HCT116 (cell line): ENCODE results near the gene TBXA2R.

Source experiments
- CBX3 ChIP-seq: IDR thresholded peaks from 2 replicates; pipeline ENCODE4 v1.6.1; 2012; ENCODE audit warnings: low read depth
- CTCF ChIP-seq, 3 experiments: fragments of 200-600 bp in 1 of 3; sonication (generic) in 1 of 3; IDR thresholded peaks in 2 of 3; conservative IDR thresholded peaks in 1 of 3; 2 replicates each; pipeline ENCODE4 v1.5.1; 2012 to 2017; ENCODE audit warnings: low read depth in 2 of 3, low read length in 2 of 3, antibody characterized with exemption in 1 of 3, borderline replicate concordance in 1 of 3, control low read depth in 1 of 3, mild to moderate bottlenecking in 1 of 3, mixed read lengths in 1 of 3, mixed run types in 1 of 3, moderate library complexity in 1 of 3; ENCODE audit not compliant: insufficient read depth in 1 of 3
- EGR1 ChIP-seq: IDR thresholded peaks from 2 replicates; pipeline ENCODE4 v1.6.1; 2012; ENCODE audit warnings: low read depth
- EZH2 ChIP-seq: fragments of 200-600 bp; sonication (generic); IDR thresholded peaks from 2 replicates; pipeline ENCODE4 v1.6.1; 2017; ENCODE audit warnings: antibody characterized with exemption, mixed run types
- EZH2phosphoT487 ChIP-seq: fragments of 200-600 bp; IDR thresholded peaks from 2 replicates; pipeline ENCODE4 v1.6.1; 2018; ENCODE audit warnings: antibody characterized with exemption, borderline replicate concordance
- FOSL1 ChIP-seq: IDR thresholded peaks from 2 replicates; pipeline ENCODE4 v1.6.1; 2012; ENCODE audit warnings: low read depth
- JUND ChIP-seq: IDR thresholded peaks from 2 replicates; pipeline ENCODE4 v1.6.1; 2012
- POLR2AphosphoS5 ChIP-seq: IDR thresholded peaks from 2 replicates; pipeline ENCODE4 v1.6.1; 2011; ENCODE audit warnings: mild to moderate bottlenecking, low read depth, low read length, moderate library complexity
- RAD21 ChIP-seq: IDR thresholded peaks from 2 replicates; pipeline ENCODE4 v1.6.1; 2012; ENCODE audit warnings: low read depth, mild to moderate bottlenecking
- SIN3A ChIP-seq: IDR thresholded peaks from 2 replicates; pipeline ENCODE4 v1.6.1; 2012; ENCODE audit warnings: low read depth
- SP1 ChIP-seq: IDR thresholded peaks from 2 replicates; pipeline ENCODE4 v1.6.1; 2012; ENCODE audit warnings: low read depth
- TCF7L2 ChIP-seq: IDR thresholded peaks from 2 replicates; pipeline ENCODE4 v1.7.0; 2011; ENCODE audit warnings: borderline replicate concordance, inconsistent platforms; ENCODE audit not compliant: insufficient read depth, insufficient read length; ENCODE audit errors: extremely low read depth
- ZFX ChIP-seq: fragments of 450-650 bp; IDR thresholded peaks from 2 replicates; pipeline ENCODE4 v1.6.1; 2017
- TF ChIP-seq, protein P1 (sequence below): IDR thresholded peaks from 2 replicates; pipeline ENCODE4 v1.6.1; 2012; ENCODE audit warnings: low read depth

GRCh38 chr19:3572855-3573161 lies 33.9 kb downstream of the TBXA2R start, which contains the start of gene HMG20B:
- TF ChIP-seq EZH2 (no peak), CTCF (IDR thresholded peaks at IDR 0.05 in 2 of 3, conservative IDR thresholded peaks at IDR 0.05 in 1 of 3; ENCODE audit: borderline replicate concordance in 1 of 3, insufficient read depth in 1 of 3, low read depth in 2 of 3, low read length in 2 of 3) (no peak), SIN3A (no peak), CBX3 (no peak), RAD21 (no peak), TCF7L2 (no peak), SP1 (no peak), EZH2phosphoT487 (no peak), POLR2AphosphoS5 (peak; percentile 60; the same call in 1 of the 2 replicates), ZFX (no peak), JUND (no peak), EGR1 (no peak), FOSL1 (no peak)
- TF ChIP-seq, protein P1, sequence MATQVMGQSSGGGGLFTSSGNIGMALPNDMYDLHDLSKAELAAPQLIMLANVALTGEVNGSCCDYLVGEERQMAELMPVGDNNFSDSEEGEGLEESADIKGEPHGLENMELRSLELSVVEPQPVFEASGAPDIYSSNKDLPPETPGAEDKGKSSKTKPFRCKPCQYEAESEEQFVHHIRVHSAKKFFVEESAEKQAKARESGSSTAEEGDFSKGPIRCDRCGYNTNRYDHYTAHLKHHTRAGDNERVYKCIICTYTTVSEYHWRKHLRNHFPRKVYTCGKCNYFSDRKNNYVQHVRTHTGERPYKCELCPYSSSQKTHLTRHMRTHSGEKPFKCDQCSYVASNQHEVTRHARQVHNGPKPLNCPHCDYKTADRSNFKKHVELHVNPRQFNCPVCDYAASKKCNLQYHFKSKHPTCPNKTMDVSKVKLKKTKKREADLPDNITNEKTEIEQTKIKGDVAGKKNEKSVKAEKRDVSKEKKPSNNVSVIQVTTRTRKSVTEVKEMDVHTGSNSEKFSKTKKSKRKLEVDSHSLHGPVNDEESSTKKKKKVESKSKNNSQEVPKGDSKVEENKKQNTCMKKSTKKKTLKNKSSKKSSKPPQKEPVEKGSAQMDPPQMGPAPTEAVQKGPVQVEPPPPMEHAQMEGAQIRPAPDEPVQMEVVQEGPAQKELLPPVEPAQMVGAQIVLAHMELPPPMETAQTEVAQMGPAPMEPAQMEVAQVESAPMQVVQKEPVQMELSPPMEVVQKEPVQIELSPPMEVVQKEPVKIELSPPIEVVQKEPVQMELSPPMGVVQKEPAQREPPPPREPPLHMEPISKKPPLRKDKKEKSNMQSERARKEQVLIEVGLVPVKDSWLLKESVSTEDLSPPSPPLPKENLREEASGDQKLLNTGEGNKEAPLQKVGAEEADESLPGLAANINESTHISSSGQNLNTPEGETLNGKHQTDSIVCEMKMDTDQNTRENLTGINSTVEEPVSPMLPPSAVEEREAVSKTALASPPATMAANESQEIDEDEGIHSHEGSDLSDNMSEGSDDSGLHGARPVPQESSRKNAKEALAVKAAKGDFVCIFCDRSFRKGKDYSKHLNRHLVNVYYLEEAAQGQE = no peak
